GM23338 (cell line): ENCODE results near the gene PRR33. TPM values are rescaled to one million over a fixed set of nuclear protein-coding genes. Genes with fewer than 3 reads are reported as not detected.

Experiments
- ATAC-seq: fragments of 200-7000 bp; cut with Tn5 transposase; 3 replicates; pipeline ENCODE4 v1.9.1; 2020
- DNase-seq: peaks from one replicate; pipeline ENCODE4 v3.0.0-alpha.2; 2015; ENCODE audit warnings: low spot score
- H2AFZ ChIP-seq: fragments of 200-600 bp; sonication (generic); 2 replicates; pipeline ENCODE4 v1.8.0; 2016; ENCODE audit warnings: antibody characterized with exemption, mild to moderate bottlenecking, moderate library complexity
- H3F3A ChIP-seq: fragments of 200-600 bp; sonication (generic); replicated peaks from 2 replicates; pipeline ENCODE4 v1.8.0; 2017; ENCODE audit warnings: antibody characterized with exemption, mixed run types, low read depth
- H3K27ac ChIP-seq: fragments of 200-600 bp; sonication (generic); 2 replicates; pipeline ENCODE4 v1.6.1; 2016; ENCODE audit warnings: low read depth
- H3K27me3 ChIP-seq: fragments of 200-600 bp; sonication (generic); 2 replicates; pipeline ENCODE4 v1.8.0; 2016; ENCODE audit warnings: mild to moderate bottlenecking, mixed run types, moderate library complexity; ENCODE audit not compliant: insufficient read depth
- H3K36me3 ChIP-seq: fragments of 200-600 bp; sonication (generic); 2 replicates; pipeline ENCODE4 v1.8.0; 2016; ENCODE audit warnings: mild to moderate bottlenecking; ENCODE audit not compliant: insufficient read depth
- H3K4me1 ChIP-seq: fragments of 200-600 bp; sonication (generic); 2 replicates; pipeline ENCODE4 v1.8.0; 2016; ENCODE audit warnings: mild to moderate bottlenecking, moderate library complexity; ENCODE audit not compliant: insufficient read depth
- H3K4me2 ChIP-seq: fragments of 200-600 bp; sonication (generic); 2 replicates; pipeline ENCODE4 v1.7.1; 2017; ENCODE audit warnings: mixed run types
- H3K4me3 ChIP-seq: fragments of 200-600 bp; sonication (generic); 2 replicates; pipeline ENCODE4 v1.6.1; 2016; ENCODE audit warnings: mixed run types
- H3K79me2 ChIP-seq: fragments of 200-600 bp; sonication (generic); replicated peaks from 2 replicates; pipeline ENCODE4 v1.8.0; 2017; ENCODE audit warnings: mild to moderate bottlenecking; ENCODE audit not compliant: insufficient read depth
- H3K9me2 ChIP-seq: fragments of 200-600 bp; sonication (generic); 2 replicates; pipeline ENCODE4 v1.8.0; 2017; ENCODE audit not compliant: insufficient read depth
- H4K20me1 ChIP-seq: fragments of 200-600 bp; sonication (generic); replicated peaks from 2 replicates; pipeline ENCODE4 v1.8.0; 2017; ENCODE audit warnings: mild to moderate bottlenecking; ENCODE audit not compliant: insufficient read depth
- H3K27ac Mint-ChIP-seq: 2 replicates; pipeline ENCODE4 v1.8.0; 2020; ENCODE audit warnings: inconsistent platforms, mild to moderate bottlenecking, moderate library complexity, mixed read lengths
- H3K27me3 Mint-ChIP-seq: 3 replicates; pipeline ENCODE4 v1.8.0; 2022; ENCODE audit warnings: low read depth, mild to moderate bottlenecking, moderate library complexity, mixed read lengths, inconsistent platforms; ENCODE audit not compliant: insufficient read depth, poor library complexity
- H3K36me3 Mint-ChIP-seq: 3 replicates; pipeline ENCODE4 v1.8.0; 2021; ENCODE audit warnings: low read depth, mild to moderate bottlenecking, inconsistent platforms, moderate library complexity, mixed read lengths
- H3K4me1 Mint-ChIP-seq: 3 replicates; pipeline ENCODE4 v1.8.0; 2020; ENCODE audit warnings: mild to moderate bottlenecking, inconsistent platforms, mixed read lengths
- H3K4me3 Mint-ChIP-seq: 3 replicates; pipeline ENCODE4 v1.8.0; 2021; ENCODE audit warnings: moderate library complexity, mild to moderate bottlenecking, inconsistent platforms, mixed read lengths
- H3K9me3 Mint-ChIP-seq: 3 replicates; pipeline ENCODE4 v1.8.0; 2020; ENCODE audit warnings: moderate library complexity, mild to moderate bottlenecking, inconsistent platforms, mixed read lengths
- CREB1 ChIP-seq: fragments of 250-450 bp; sonication (Bioruptor Pico); IDR thresholded peaks from 2 replicates; pipeline ENCODE4 v1.5.0; 2020; ENCODE audit warnings: low read depth, mild to moderate bottlenecking, moderate library complexity
- CTCF ChIP-seq, 2 experiments: fragments of 200-600 bp in 1 of 2; sonication (generic) in 1 of 2; conservative IDR thresholded peaks; 2 replicates each; pipeline versions ENCODE4 v1.5.1 to v1.6.1; 2016 to 2017; ENCODE audit warnings: antibody characterized with exemption in 2 of 2, low read depth in 2 of 2, mild to moderate bottlenecking in 2 of 2, moderate library complexity in 1 of 2
- ETS1 ChIP-seq: IDR thresholded peaks from 2 replicates; pipeline ENCODE4 v1.6.1; 2016; ENCODE audit warnings: antibody characterized with exemption
- EZH2phosphoT487 ChIP-seq: fragments of 200-600 bp; sonication (generic); IDR thresholded peaks from one replicate; pipeline ENCODE4 v1.8.1; 2018; ENCODE audit warnings: antibody characterized with exemption; ENCODE audit not compliant: unreplicated experiment
- NANOG ChIP-seq: IDR thresholded peaks from 2 replicates; pipeline ENCODE4 v1.6.1; 2016; ENCODE audit warnings: antibody characterized with exemption, borderline replicate concordance
- POLR2AphosphoS5 ChIP-seq: IDR thresholded peaks from 2 replicates; pipeline ENCODE4 v1.6.1; 2016; ENCODE audit warnings: antibody characterized with exemption, low read depth
- REST ChIP-seq: IDR thresholded peaks from one replicate; pipeline ENCODE4 v1.6.1; 2018; ENCODE audit warnings: antibody characterized with exemption; ENCODE audit not compliant: unreplicated experiment
- STAT1 ChIP-seq: IDR thresholded peaks from one replicate; pipeline ENCODE4 v1.6.1; 2016; ENCODE audit warnings: antibody characterized with exemption; ENCODE audit not compliant: unreplicated experiment
- ZNF114 ChIP-seq: fragments of 250-450 bp; sonication (Bioruptor Pico); IDR thresholded peaks from 2 replicates; pipeline ENCODE4 v1.5.0; 2020; ENCODE audit warnings: mild to moderate bottlenecking, moderate library complexity
- polyA plus RNA-seq: library from polyadenylated mRNA; unstranded; fragments of >200 nt; fragmentation: Nextera tagmentation; extraction: Ambion mirVana; gene quantifications from 2 replicates; pipeline ENCODE4 v1.2.1, GENCODE V29; 2016
- total RNA-seq: library from RNA; depleted of rRNA; stranded (reverse); fragments of >200 nt; shearing (Covaris generic); gene quantifications from 2 replicates; pipeline ENCODE4 v1.2.3, GENCODE V29; 2014

Gene PRR33
- total and polyA plus RNA-seq, 2 experiments from 2014 or later = not detected

- TF ChIP-seq REST (no peak), ETS1 (no peak), POLR2AphosphoS5 (no peak), STAT1 (no peak), CREB1 (CRISPR knock-in tag) (no peak), ZNF114 (CRISPR knock-in tag) (no peak), CTCF (conservative IDR thresholded peaks at IDR 0.05; ENCODE audit: low read depth in 2 of 2) (no peak)
Measured at GRCh38 chr11:1938343-1939005, 46.8 kb upstream of the PRR33 start (continued).

- no peak overlapping the region for H2AFZ ChIP-seq
- ATAC-seq (peak; percentile 17; the same call in 2 of the 3 replicates), DNase-seq (no peak)
- H3K36me3 Mint-ChIP-seq = no peaks in the 10 kb centered on the region
- no peaks in the 10 kb centered on the region for H3F3A ChIP-seq
- H3K4me3 ChIP-seq = no peak overlapping the region
- H3K27ac Mint-ChIP-seq = no peak overlapping the region
- peaks cover 2% of the 10 kb centered on the region; the same call in 2 of the 3 replicates for H3K4me1 Mint-ChIP-seq
- no peaks in the 10 kb centered on the region for H3K27me3 ChIP-seq
- no peaks in the 10 kb centered on the region for H4K20me1 ChIP-seq
- no peak overlapping the region for H3K27ac ChIP-seq
- no peaks in the 10 kb centered on the region for H3K4me1 ChIP-seq
- H3K9me3 Mint-ChIP-seq = no peaks in the 10 kb centered on the region
- no peak overlapping the region for H3K4me3 Mint-ChIP-seq
- no peaks in the 10 kb centered on the region for H3K9me2 ChIP-seq
- no peaks in the 10 kb centered on the region for H3K79me2 ChIP-seq
- no peaks in the 10 kb centered on the region for H3K36me3 ChIP-seq
- H3K27me3 Mint-ChIP-seq = peaks cover 12% of the 10 kb centered on the region
- H3K4me2 ChIP-seq = no peak overlapping the region
- TF ChIP-seq NANOG (no peak), ZNF114 (CRISPR knock-in tag) (no peak), STAT1 (no peak), ETS1 (no peak), EZH2phosphoT487 (no peak), REST (no peak)
Measured at GRCh38 chr11:1937616-1938342, 46.1 kb upstream of the PRR33 start.
